Measurements from ENCODE around the gene RANBP1.

The RANBP1 gene

DNA sequence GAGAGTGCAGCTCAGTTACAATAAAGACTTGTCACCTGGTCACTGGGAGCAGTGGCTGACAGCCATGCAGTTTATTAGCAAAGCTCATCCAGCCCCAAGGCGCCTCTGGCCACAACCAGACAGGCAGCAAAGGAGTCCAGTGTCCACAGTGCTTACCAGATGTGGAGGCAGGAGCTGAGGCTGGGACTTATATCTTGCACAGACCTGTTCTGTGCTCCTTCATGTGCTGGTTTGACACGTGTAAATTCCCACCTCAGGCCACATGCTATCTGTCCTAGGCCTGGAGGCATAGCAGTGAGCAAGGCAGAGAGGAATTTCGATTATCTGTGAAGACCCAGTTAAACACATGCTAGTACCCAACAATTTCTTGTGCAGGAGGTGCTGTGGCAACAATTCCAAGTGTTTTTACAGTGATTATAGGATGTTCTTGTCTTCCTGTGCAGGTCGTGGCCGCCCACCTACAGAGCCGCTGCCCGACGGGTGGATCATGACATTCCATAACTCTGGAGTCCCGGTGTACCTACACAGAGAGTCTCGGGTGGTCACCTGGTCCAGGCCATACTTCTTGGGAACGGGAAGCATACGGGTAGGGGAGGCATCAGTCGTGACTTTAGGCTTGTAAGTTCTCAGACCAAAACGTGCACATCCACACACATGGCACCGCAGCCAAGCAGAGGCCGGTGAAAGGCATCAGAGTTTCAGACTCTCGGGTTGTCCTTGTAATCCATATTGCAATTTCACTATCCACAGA lies 26.5 kb upstream of the RANBP1 start:
- TF ChIP-seq, protein P1, sequence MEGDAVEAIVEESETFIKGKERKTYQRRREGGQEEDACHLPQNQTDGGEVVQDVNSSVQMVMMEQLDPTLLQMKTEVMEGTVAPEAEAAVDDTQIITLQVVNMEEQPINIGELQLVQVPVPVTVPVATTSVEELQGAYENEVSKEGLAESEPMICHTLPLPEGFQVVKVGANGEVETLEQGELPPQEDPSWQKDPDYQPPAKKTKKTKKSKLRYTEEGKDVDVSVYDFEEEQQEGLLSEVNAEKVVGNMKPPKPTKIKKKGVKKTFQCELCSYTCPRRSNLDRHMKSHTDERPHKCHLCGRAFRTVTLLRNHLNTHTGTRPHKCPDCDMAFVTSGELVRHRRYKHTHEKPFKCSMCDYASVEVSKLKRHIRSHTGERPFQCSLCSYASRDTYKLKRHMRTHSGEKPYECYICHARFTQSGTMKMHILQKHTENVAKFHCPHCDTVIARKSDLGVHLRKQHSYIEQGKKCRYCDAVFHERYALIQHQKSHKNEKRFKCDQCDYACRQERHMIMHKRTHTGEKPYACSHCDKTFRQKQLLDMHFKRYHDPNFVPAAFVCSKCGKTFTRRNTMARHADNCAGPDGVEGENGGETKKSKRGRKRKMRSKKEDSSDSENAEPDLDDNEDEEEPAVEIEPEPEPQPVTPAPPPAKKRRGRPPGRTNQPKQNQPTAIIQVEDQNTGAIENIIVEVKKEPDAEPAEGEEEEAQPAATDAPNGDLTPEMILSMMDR (IDR thresholded peaks at IDR 0.05; ENCODE audit: low read depth, low read length, missing control alignments): no peak
- H3K4me3 ChIP-seq (ENCODE audit: low read depth, low read length): no peak overlapping the region
- no peak for DNase-seq (ENCODE audit: low read depth)

DNA sequence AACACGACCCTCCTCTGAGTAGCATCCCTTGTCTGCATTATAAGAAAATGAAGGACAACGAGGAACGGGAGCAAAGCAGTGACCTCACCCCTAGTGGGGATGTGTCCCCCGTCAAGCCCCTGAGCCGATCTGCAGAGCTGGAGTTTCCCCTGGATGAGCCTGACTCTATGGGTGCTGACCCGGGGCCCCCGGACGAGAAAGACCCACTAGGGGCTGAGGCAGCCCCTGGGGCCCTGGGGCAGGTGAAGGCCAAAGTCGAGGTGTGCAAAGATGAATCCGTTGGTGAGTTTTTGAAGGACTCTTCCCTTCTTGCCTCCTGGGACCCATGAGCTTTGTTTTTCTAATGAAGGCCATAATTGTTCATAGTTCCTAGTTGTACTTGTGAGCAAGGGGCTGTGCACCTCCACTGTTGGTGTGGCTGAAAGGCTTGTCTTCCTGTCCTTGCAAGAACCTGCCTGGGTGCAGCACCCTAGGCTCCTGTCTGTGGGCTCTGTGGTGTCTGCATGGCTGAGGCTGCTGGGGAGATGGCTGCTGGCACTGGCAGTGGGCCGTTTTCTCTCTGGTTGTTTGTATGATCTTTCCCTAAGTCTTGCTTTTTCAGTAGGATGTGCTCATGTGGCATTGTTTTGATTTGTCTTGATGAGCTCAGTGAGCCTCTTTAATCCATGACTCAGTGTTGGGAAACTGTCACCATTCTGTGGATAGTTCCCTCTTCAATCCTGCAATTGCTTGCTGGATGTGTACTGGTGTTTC lies 25.8 kb upstream of the RANBP1 start:
- no peak for DNase-seq (ENCODE audit: low read depth)
- TF ChIP-seq, protein P1 (IDR thresholded peaks at IDR 0.05; ENCODE audit: low read depth, low read length, missing control alignments): no peak
- H3K4me3 ChIP-seq (ENCODE audit: low read depth, low read length): no peak overlapping the region

DNA sequence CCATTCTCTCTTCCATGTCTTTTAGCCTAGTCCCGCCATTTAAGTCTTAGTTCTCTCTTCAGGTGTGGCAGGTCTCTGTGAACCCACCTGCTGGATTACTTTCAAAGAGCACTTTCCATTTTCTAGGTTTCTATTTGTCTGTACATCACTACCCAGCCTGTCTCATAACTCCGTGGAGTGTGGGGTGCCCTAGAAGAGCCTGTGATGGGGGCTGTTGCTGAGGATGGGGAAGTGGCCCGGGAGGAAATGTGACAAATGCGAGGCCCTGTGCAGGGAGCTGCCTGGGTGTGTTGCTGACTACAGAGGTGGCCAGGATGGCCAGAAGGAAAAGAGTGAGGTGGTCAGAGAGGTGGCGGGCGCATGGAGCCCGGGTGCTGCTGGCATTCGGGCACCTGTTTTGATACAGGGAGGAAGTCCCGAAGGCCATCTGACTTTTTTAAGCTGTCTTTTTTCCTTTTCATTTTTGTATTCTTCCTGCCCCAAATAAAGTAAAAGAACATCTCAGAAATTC lies 25.1 kb upstream of the RANBP1 start:
- TF ChIP-seq, protein P1 (IDR thresholded peaks at IDR 0.05; ENCODE audit: low read depth, low read length, missing control alignments): no peak
- no peak overlapping the region for H3K4me3 ChIP-seq (ENCODE audit: low read depth, low read length)
- no peak for DNase-seq (ENCODE audit: low read depth)

DNA sequence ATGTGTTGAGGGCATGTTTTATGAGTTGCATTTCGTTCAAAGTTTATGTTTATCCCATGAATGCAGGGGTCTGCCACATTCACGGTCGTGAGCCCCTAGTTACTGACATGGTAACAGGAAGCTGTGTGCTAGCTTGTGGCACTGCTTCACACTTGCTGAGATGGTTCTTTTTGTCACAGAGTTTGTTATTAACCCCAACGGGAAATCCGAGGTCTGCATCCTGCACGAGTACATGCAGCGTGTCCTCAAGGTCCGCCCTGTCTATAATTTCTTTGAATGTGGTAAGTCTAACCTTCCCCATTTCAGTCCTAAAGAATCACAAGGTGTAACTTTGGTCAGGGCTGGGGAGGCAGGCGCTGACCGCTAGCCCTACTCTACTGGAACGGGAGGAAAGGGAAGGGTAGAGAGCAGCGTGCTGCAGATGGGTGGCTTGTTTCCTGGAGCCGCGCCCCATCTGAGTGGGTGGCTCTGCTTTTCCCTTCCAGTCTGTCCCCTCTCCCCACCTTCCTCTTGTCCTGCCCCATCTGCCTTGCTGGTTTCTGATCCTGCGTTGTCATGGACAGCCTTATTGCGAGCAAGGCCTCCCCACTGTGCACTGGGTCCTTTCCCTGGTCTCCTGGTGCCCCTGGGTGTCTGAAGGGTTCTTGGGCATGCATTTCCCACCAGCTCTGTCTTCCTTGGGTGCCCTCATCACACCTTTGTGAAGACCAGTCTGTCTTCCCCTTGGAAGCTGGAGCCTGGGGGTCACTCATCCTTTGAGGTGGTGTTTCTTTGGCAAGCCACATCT lies 24.0 kb upstream of the RANBP1 start:
- no peak for DNase-seq (ENCODE audit: low read depth)
- TF ChIP-seq, protein P1 (IDR thresholded peaks at IDR 0.05; ENCODE audit: low read depth, low read length, missing control alignments): no peak
- no peak overlapping the region for H3K4me3 ChIP-seq (ENCODE audit: low read depth, low read length)

DNA sequence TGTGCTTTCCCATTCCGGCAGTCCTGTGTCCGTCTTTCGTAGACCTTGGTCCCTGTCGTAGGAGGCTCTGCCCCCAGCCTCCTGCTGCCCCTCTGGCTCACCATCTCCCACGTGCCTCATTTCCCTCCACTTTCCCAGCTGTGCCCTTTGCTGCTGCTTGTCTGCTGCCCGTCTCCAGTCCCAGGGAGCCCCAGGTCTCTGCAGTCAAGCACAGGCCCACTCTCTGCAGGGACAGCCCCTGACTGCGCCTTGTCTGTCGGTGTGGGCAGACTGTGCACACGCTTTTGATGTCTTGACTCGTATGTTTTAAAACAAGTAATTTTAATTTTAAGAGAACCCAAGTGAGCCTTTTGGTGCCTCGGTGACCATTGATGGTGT lies 23.4 kb upstream of the RANBP1 start:
- TF ChIP-seq, protein P1 (IDR thresholded peaks at IDR 0.05; ENCODE audit: low read depth, low read length, missing control alignments): no peak
- H3K4me3 ChIP-seq (ENCODE audit: low read depth, low read length): no peak overlapping the region
- no peak for DNase-seq (ENCODE audit: low read depth)

DNA sequence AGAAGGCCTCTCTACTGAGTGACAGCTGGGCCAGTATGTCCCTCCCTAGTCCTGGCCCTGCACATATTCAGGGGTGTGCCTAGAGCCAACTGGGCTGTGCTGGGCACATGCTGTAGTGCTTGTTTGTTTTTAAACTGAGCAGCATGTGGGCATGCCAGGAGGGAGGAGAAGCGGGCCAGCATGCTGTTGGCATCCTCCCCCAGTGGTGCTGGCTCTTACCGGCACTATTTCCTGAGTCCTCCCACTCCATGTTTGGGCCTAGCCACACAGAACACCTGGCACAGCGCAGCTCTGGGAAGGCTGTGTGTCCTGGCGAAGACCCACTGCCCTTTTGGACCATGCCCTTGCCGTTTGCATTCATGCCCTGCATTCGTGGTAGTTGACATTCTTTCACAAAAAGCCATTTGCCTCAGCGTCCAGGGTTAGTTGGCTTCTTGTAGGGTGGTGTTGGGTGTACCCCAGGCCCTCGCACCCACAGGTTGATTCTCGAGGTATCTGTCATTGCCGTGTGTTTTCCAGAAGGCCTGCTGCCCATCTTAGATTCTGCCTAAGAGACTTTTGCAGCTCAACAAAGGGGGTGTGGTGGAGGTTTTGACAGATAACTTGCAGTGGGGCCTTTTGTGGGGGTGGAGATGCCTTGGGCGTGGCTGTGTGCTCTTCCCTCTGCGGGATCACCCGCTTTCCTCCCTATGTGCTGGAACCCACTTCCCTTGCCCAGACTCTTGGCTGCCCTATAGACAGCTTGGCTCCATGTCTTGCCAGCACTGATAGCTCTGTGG lies 22.3 kb upstream of the RANBP1 start:
- no peak overlapping the region for H3K4me3 ChIP-seq (ENCODE audit: low read depth, low read length)
- DNase-seq (ENCODE audit: low read depth): no peak
- TF ChIP-seq, protein P1 (IDR thresholded peaks at IDR 0.05; ENCODE audit: low read depth, low read length, missing control alignments): no peak
